ENCODE data around the gene RBM38.
A peak's percentile ranks its signal among the peaks of the same experiment; 100 is the strongest.

The RBM38 gene

GRCh38 chr20:57392512-57393271 is 1.5 kb downstream of the RBM38 start:
- peak; percentile 79 for DNase-seq

- DNase-seq, result no peak
Measured at GRCh38 chr20:57393321-57394120, 2.3 kb downstream of the RBM38 start.

GRCh38 chr20:57394121-57395082 is 3.2 kb downstream of the RBM38 start:
- DNase-seq, result no peak

- DNase-seq, result no peak
Measured at GRCh38 chr20:57395111-57395966, 4.1 kb downstream of the RBM38 start.

GRCh38 chr20:57396212-57396983 is 5.2 kb downstream of the RBM38 start:
- no peak for DNase-seq

- peak; percentile 56 for DNase-seq
Measured at GRCh38 chr20:57396984-57397692, 5.9 kb downstream of the RBM38 start.

- peak; percentile 58 for DNase-seq
Measured at GRCh38 chr20:57397693-57398108, 6.5 kb downstream of the RBM38 start.

- peak; percentile 89 for DNase-seq
Measured at GRCh38 chr20:57398231-57398821, 7.1 kb downstream of the RBM38 start.

GRCh38 chr20:57398901-57399535 is 7.8 kb downstream of the RBM38 start:
- no peak for DNase-seq

- peak; percentile 72 for DNase-seq
Measured at GRCh38 chr20:57399587-57400155, 8.5 kb downstream of the RBM38 start.

- no peak for DNase-seq
Measured at GRCh38 chr20:57400231-57400701, 9.1 kb downstream of the RBM38 start.

GRCh38 chr20:57400821-57401564 is 9.8 kb downstream of the RBM38 start:
- no peak for DNase-seq

GRCh38 chr20:57401565-57401918 is 10.3 kb downstream of the RBM38 start:
- no peak for DNase-seq

- DNase-seq, result no peak
Measured at GRCh38 chr20:57402206-57403125, 11.3 kb downstream of the RBM38 start.

- no peak for DNase-seq
Measured at GRCh38 chr20:57403216-57403615, 12.0 kb downstream of the RBM38 start.

- no peak for DNase-seq
Measured at GRCh38 chr20:57404006-57404405, 12.8 kb downstream of the RBM38 start.

- DNase-seq, result no peak
Measured at GRCh38 chr20:57404419-57405072, 13.3 kb downstream of the RBM38 start.
